GM19240 (cell line): ENCODE results near the gene SLC13A3.

ENCODE experiments used
- DNase-seq: peaks from one replicate; pipeline ENCODE4 v3.0.0; 2011; ENCODE audit warnings: low spot score; ENCODE audit not compliant: insufficient read length

Gene SLC13A3

GRCh38 chr20:46580613-46581205 lies 70.5 kb downstream of the SLC13A3 start:
- no peak for DNase-seq

GRCh38 chr20:46578745-46579144 lies 72.5 kb downstream of the SLC13A3 start:
- DNase-seq, result no peak

GRCh38 chr20:46576774-46577395 lies 74.4 kb downstream of the SLC13A3 start:
- no peak for DNase-seq

GRCh38 chr20:46575937-46576461 lies 75.3 kb downstream of the SLC13A3 start:
- DNase-seq, result no peak

- no peak for DNase-seq
Measured at GRCh38 chr20:46575394-46575793, 75.9 kb downstream of the SLC13A3 start.

- no peak for DNase-seq
Measured at GRCh38 chr20:46573788-46574584, 77.3 kb downstream of the SLC13A3 start.

GRCh38 chr20:46573234-46573633 lies 78.0 kb downstream of the SLC13A3 start:
- DNase-seq, result no peak

- no peak for DNase-seq
Measured at GRCh38 chr20:46572790-46573189, 78.5 kb downstream of the SLC13A3 start.

- no peak for DNase-seq
Measured at GRCh38 chr20:46572153-46572552, 79.1 kb downstream of the SLC13A3 start.

GRCh38 chr20:46571418-46571817 lies 79.8 kb downstream of the SLC13A3 start:
- no peak for DNase-seq

GRCh38 chr20:46570956-46571355 lies 80.3 kb downstream of the SLC13A3 start:
- no peak for DNase-seq

GRCh38 chr20:46569961-46570360 lies 81.3 kb downstream of the SLC13A3 start:
- DNase-seq, result no peak

- DNase-seq, result no peak
Measured at GRCh38 chr20:46568570-46569129, 82.6 kb downstream of the SLC13A3 start.

GRCh38 chr20:46566125-46566524 lies 85.1 kb downstream of the SLC13A3 start:
- no peak for DNase-seq

GRCh38 chr20:46564241-46564957 lies 86.9 kb downstream of the SLC13A3 start:
- DNase-seq, result no peak

- no peak for DNase-seq
Measured at GRCh38 chr20:46563860-46564221, 87.4 kb downstream of the SLC13A3 start.

GRCh38 chr20:46563170-46563859 lies 87.9 kb downstream of the SLC13A3 start:
- no peak for DNase-seq

- peak; percentile 40 for DNase-seq
Measured at GRCh38 chr20:46562373-46563169, 88.7 kb downstream of the SLC13A3 start.

- no peak for DNase-seq
Measured at GRCh38 chr20:46562009-46562372, 89.3 kb downstream of the SLC13A3 start.
